NCI-H2107 treated with DMSO at 0.1 percent for 48 hours (cell line): Measurements from ENCODE around the gene RRM1.

Experiments
- DNase-seq: peaks from one replicate; lab custom pipeline; 2025; ENCODE audit not compliant: unreplicated experiment; lab: John Stamatoyannopoulos, UW

The RRM1 gene

GRCh38 chr11:4185561-4185960 is 91.0 kb downstream of the RRM1 start:
- no peak for DNase-seq

GRCh38 chr11:4186464-4187054 is 92.0 kb downstream of the RRM1 start:
- DNase-seq, result no peak

- peak; percentile 31 for DNase-seq
These were observed 92.7 kb downstream of the RRM1 start for GRCh38 chr11:4187055-4187988.
